H1 (cell line): ENCODE data around the gene NCKAP1. TPM values are rescaled to one million over a fixed set of nuclear protein-coding genes. Genes with fewer than 3 reads are reported as not detected.

Experiments
- CTCF ChIA-PET: fragments of 300-600 bp; sonication (Branson Sonifier 250); formaldehyde crosslinking; loops from one replicate; lab custom pipeline; 2021; ENCODE audit not compliant: partially characterized antibody; lab: Charles Lee
- POLR2A ChIA-PET: fragments of 300-600 bp; sonication (Branson Sonifier 250); formaldehyde crosslinking; loops from one replicate; lab custom pipeline; 2021; ENCODE audit warnings: inconsistent platforms; ENCODE audit not compliant: partially characterized antibody; lab: Charles Lee
- DNase-seq, 2 experiments: peaks; one replicate each; pipeline versions ENCODE4 v3.0.0 to v3.0.0-alpha.2; 2010 to 2022; ENCODE audit warnings: low spot score in 2 of 2, low read depth in 1 of 2, mixed read lengths in 1 of 2
- FAIRE-seq: peaks from 2 replicates; lab custom pipeline; 2011; peaks lifted over from hg19 to GRCh38; lab: Jason Lieb, UNC
- H2AFZ ChIP-seq: 2 replicates; pipeline ENCODE4 v1.8.1; 2012; ENCODE audit warnings: low read length, inconsistent platforms
- H2AK5ac ChIP-seq: 2 replicates; pipeline ENCODE4 v1.6.1; 2013; ENCODE audit warnings: low read depth, low read length
- H2BK120ac ChIP-seq: replicated peaks from 2 replicates; pipeline ENCODE3; 2013; ENCODE audit warnings: low read depth, low read length, inconsistent platforms
- H2BK12ac ChIP-seq: 2 replicates; pipeline ENCODE4 v1.6.1; 2013; ENCODE audit warnings: low read depth, low read length
- H2BK15ac ChIP-seq: 2 replicates; pipeline ENCODE4 v1.6.1; 2013; ENCODE audit warnings: low read length
- H2BK20ac ChIP-seq: 2 replicates; pipeline ENCODE4 v1.6.1; 2013; ENCODE audit warnings: low read length
- H2BK5ac ChIP-seq: 2 replicates; pipeline ENCODE4 v1.6.1; 2013; ENCODE audit warnings: low read depth, low read length
- H3K14ac ChIP-seq: 2 replicates; pipeline ENCODE4 v1.6.1; 2013; ENCODE audit warnings: inconsistent platforms; ENCODE audit not compliant: insufficient read length
- H3K18ac ChIP-seq: 2 replicates; pipeline ENCODE4 v1.6.1; 2013; ENCODE audit warnings: low read length; ENCODE audit errors: extremely low read depth
- H3K23ac ChIP-seq: 2 replicates; pipeline ENCODE4 v1.6.1; 2013; ENCODE audit warnings: inconsistent platforms; ENCODE audit not compliant: insufficient read length
- H3K23me2 ChIP-seq: 2 replicates; pipeline ENCODE4 v1.6.1; 2013; ENCODE audit warnings: low read depth, low read length
- H3K27ac ChIP-seq: 2 replicates; pipeline ENCODE4 v1.6.1; 2011; ENCODE audit warnings: low read depth, low read length, inconsistent platforms
- H3K27me3 ChIP-seq, 4 experiments: replicated peaks in 1 of 4; 1 replicate in 1 of 4; 2 replicates in 3 of 4; pipeline versions ENCODE4 v1.6.1 to v1.8.1; 2011 to 2013; ENCODE audit warnings: low read length in 3 of 4, mild to moderate bottlenecking in 3 of 4, inconsistent platforms in 2 of 4, mixed read lengths in 2 of 4, moderate library complexity in 1 of 4; ENCODE audit not compliant: control insufficient read depth in 3 of 4, insufficient read depth in 3 of 4; ENCODE audit errors: extremely low read depth in 1 of 4
- H3K36me3 ChIP-seq, 4 experiments: 2 replicates each; pipeline versions ENCODE4 v1.6.1 to v1.8.1; 2011 to 2013; ENCODE audit warnings: mild to moderate bottlenecking in 4 of 4, low read length in 3 of 4, moderate library complexity in 2 of 4, control low read depth in 1 of 4, inconsistent platforms in 1 of 4; ENCODE audit not compliant: insufficient read depth in 4 of 4, control insufficient read depth in 2 of 4
- H3K4ac ChIP-seq: replicated peaks from 2 replicates; pipeline ENCODE3; 2013; ENCODE audit warnings: low read length, low read depth, mixed read lengths, inconsistent platforms; ENCODE audit not compliant: insufficient read length
- H3K4me1 ChIP-seq, 4 experiments: replicated peaks in 1 of 4; 1 replicate in 1 of 4; 2 replicates in 3 of 4; pipeline versions ENCODE4 v1.6.1 to v1.8.1; 2011 to 2013; ENCODE audit warnings: low read length in 3 of 4, inconsistent platforms in 2 of 4, mixed read lengths in 1 of 4; ENCODE audit not compliant: insufficient read depth in 4 of 4, control insufficient read depth in 3 of 4
- H3K4me2 ChIP-seq, 2 experiments: 2 replicates each; pipeline versions ENCODE4 v1.6.1 to v1.8.1; 2011 to 2013; ENCODE audit warnings: low read depth in 2 of 2, low read length in 2 of 2, control low read depth in 1 of 2, inconsistent platforms in 1 of 2, mild to moderate bottlenecking in 1 of 2; ENCODE audit not compliant: insufficient read depth in 1 of 2
- H3K4me3 ChIP-seq, 4 experiments: fragments of 200-600, 300-600 bp in 1 of 4; sonication (generic), shearing (Covaris generic), sonication (Bioruptor Twin) in 1 of 4; 2 replicates each; pipeline versions ENCODE4 v1.5.1 to v1.8.1; 2011 to 2016; ENCODE audit warnings: low read length in 4 of 4, low read depth in 3 of 4, control low read depth in 2 of 4, inconsistent platforms in 2 of 4, mild to moderate bottlenecking in 2 of 4, mixed read lengths in 1 of 4, moderate library complexity in 1 of 4; ENCODE audit not compliant: insufficient read depth in 2 of 4; ENCODE audit errors: extremely low read depth in 1 of 4
- H3K56ac ChIP-seq: replicated peaks from 2 replicates; pipeline ENCODE3; 2013; ENCODE audit warnings: low read depth, mild to moderate bottlenecking, mixed read lengths, low read length, inconsistent platforms; ENCODE audit not compliant: insufficient read length
- H3K79me1 ChIP-seq: 2 replicates; pipeline ENCODE4 v1.6.1; 2013; ENCODE audit warnings: low read depth, low read length, control low read depth
- H3K79me2 ChIP-seq, 2 experiments: 2 replicates each; pipeline versions ENCODE4 v1.6.1 to v1.8.1; 2012 to 2013; ENCODE audit warnings: low read length in 2 of 2, mild to moderate bottlenecking in 2 of 2, inconsistent platforms in 1 of 2; ENCODE audit not compliant: insufficient read depth in 2 of 2, control insufficient read depth in 1 of 2
- H3K9ac ChIP-seq, 4 experiments: replicated peaks in 1 of 4; 1 replicate in 1 of 4; 2 replicates in 3 of 4; pipeline versions ENCODE4 v1.6.1 to v1.8.1; 2011 to 2013; ENCODE audit warnings: low read depth in 3 of 4, low read length in 3 of 4, control low read depth in 2 of 4, mild to moderate bottlenecking in 2 of 4, moderate library complexity in 2 of 4, inconsistent platforms in 1 of 4; ENCODE audit errors: extremely low read depth in 1 of 4
- H3K9me3 ChIP-seq, 2 experiments: 2 replicates each; pipeline versions ENCODE4 v1.6.1 to v1.8.1; 2012 to 2013; ENCODE audit warnings: mild to moderate bottlenecking in 2 of 2, moderate library complexity in 2 of 2, control low read depth in 1 of 2, inconsistent platforms in 1 of 2, low read depth in 1 of 2, low read length in 1 of 2, mixed read lengths in 1 of 2; ENCODE audit not compliant: insufficient read depth in 2 of 2
- H4K20me1 ChIP-seq, 2 experiments: replicated peaks in 1 of 2; 2 replicates each; pipeline versions ENCODE3 to v1.8.1; 2011 to 2013; ENCODE audit warnings: inconsistent platforms in 2 of 2, low read length in 2 of 2, mild to moderate bottlenecking in 1 of 2; ENCODE audit not compliant: insufficient read depth in 2 of 2, control insufficient read depth in 1 of 2
- H4K5ac ChIP-seq: 2 replicates; pipeline ENCODE4 v1.6.1; 2013; ENCODE audit warnings: low read length, low read depth, mixed read lengths, inconsistent platforms; ENCODE audit not compliant: insufficient read length
- H4K8ac ChIP-seq: 2 replicates; pipeline ENCODE4 v1.8.0; 2013; ENCODE audit warnings: mild to moderate bottlenecking, moderate library complexity, low read length, inconsistent platforms; ENCODE audit not compliant: insufficient read depth; ENCODE audit errors: extremely low read depth
- H4K91ac ChIP-seq: replicated peaks from 2 replicates; pipeline ENCODE3; 2013; ENCODE audit warnings: low read length, mixed read lengths, inconsistent platforms; ENCODE audit not compliant: insufficient read length
- CEBPB ChIP-seq: IDR thresholded peaks from 2 replicates; pipeline ENCODE4 v1.6.1; 2012; ENCODE audit warnings: low read depth, low read length
- CTBP2 ChIP-seq: IDR thresholded peaks from 2 replicates; pipeline ENCODE4 v1.7.0; 2011; ENCODE audit warnings: borderline replicate concordance, mild to moderate bottlenecking, moderate library complexity, mixed read lengths, low read length; ENCODE audit not compliant: insufficient read depth, insufficient read length
- EGR1 ChIP-seq: IDR thresholded peaks from 2 replicates; pipeline ENCODE4 v1.6.1; 2011; ENCODE audit warnings: low read depth, low read length, borderline replicate concordance
- HDAC6 ChIP-seq: IDR thresholded peaks from one replicate; pipeline ENCODE4 v1.7.1; 2012; ENCODE audit warnings: low read depth, mild to moderate bottlenecking, inconsistent platforms, low read length, moderate library complexity
- MAFK ChIP-seq: IDR thresholded peaks from 2 replicates; pipeline ENCODE4 v1.6.1; 2012; ENCODE audit warnings: low read depth, mild to moderate bottlenecking, improper control_type of control experiment, low read length
- POLR2A ChIP-seq, 2 experiments: IDR thresholded peaks; 1 replicate in 1 of 2; 2 replicates in 1 of 2; pipeline ENCODE4 v1.6.1; 2011; ENCODE audit warnings: low read depth in 2 of 2, low read length in 2 of 2, mild to moderate bottlenecking in 2 of 2; ENCODE audit errors: control extremely low read depth in 1 of 2
- RNF2 ChIP-seq: fragments of 200-900, 300-1000 bp; sonication (generic); IDR thresholded peaks from 2 replicates; pipeline ENCODE4 v1.7.1; 2016; ENCODE audit warnings: borderline replicate concordance, low read depth, mild to moderate bottlenecking, antibody characterized with exemption, low read length; ENCODE audit not compliant: poor library complexity, severe bottlenecking; ENCODE audit errors: missing control alignments
- TAF7 ChIP-seq: optimal IDR thresholded peaks from 2 replicates; pipeline ENCODE3; 2011; ENCODE audit warnings: low read depth, mild to moderate bottlenecking, inconsistent platforms, low read length, moderate library complexity, borderline replicate concordance
- TCF12 ChIP-seq: IDR thresholded peaks from 2 replicates; pipeline ENCODE4 v1.6.1; 2011; ENCODE audit warnings: low read depth, mild to moderate bottlenecking, low read length
- polyA plus RNA-seq, 7 experiments: library from polyadenylated mRNA; depleted of rRNA in 3 of 7; stranded (reverse) in 5 of 7; unstranded in 2 of 7; fragments of >200 nt in 5 of 7; fragments of 200-250 nt in 2 of 7; gene quantifications; 1 replicate in 5 of 7; 2 replicates in 1 of 7; 4 replicates in 1 of 7; pipeline versions ENCODE4 v1.2.1 to v1.2.3, GENCODE V29; 2011 to 2013; ENCODE audit warnings: missing spikeins in 2 of 7, mixed read lengths in 2 of 7
- total RNA-seq: library from RNA; stranded (reverse); fragmentation: NEBNext Ultra II Directional; extraction: Animal tissue kit (Norgen Biotek cat#: 25700); gene quantifications from 2 replicates; pipeline ENCODE4 v1.2.1, GENCODE V29; 2021
- TF ChIP-seq, protein P1 (sequence below): IDR thresholded peaks from 2 replicates; pipeline ENCODE4 v1.6.1; 2011; ENCODE audit warnings: low read length, improper control_type of control experiment

The NCKAP1 gene
- total and polyA plus RNA-seq, 2 of the 8 experiments (the other 6 are each of a cell fraction or from before 2014, with no cell fraction given) = 90.8 to 173 TPM

DNA sequence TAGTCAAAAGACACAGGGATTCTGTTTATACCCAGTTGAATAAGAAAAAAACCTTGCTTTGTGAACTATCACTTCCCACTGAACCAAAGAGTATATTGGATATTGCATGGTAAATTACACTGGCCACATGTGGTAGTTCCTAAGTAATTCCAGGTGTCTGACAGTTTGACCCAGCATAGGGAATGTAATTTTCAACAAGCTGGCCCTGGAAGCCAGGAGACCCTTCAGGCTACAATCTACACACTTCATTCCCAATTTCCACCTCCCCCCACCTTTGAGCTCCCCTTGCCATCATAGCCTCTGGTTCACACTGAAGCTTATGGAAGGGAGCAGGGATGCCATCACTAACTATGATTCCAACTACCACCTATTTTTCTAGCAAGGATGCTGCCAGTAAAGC lies 174.6 kb downstream of the NCKAP1 start:
- peaks cover 2 to 19% (median 12%) of the 10 kb centered on the region in 4 experiments for H3K27me3 ChIP-seq
- H3K56ac ChIP-seq = no peak overlapping the region
- no peak overlapping the region for H2BK5ac ChIP-seq
- H2AFZ ChIP-seq = no peak overlapping the region
- CTCF ChIA-PET = interaction anchor here (1.0 to 4.0 kb wide), 18 partner anchors 8 to 116 kb away, joined by 3 to 19 read pairs (median 7); no protein-coding TSS in a partner anchor
- H4K8ac ChIP-seq = no peak overlapping the region
- H4K91ac ChIP-seq = no peak overlapping the region
- FAIRE-seq = no peak
- H2BK20ac ChIP-seq = no peak overlapping the region
- no peak overlapping the region for H4K5ac ChIP-seq
- no peak overlapping the region for H3K14ac ChIP-seq
- H3K4me1 ChIP-seq = peaks cover 3 to 14% (median 7%) of the 10 kb centered on the region in 4 experiments; a peak in 6 of 7 replicates
- H3K79me1 ChIP-seq = no peaks in the 10 kb centered on the region
- H3K18ac ChIP-seq = no peak overlapping the region
- no peaks in the 10 kb centered on the region for H3K79me2 ChIP-seq
- no peak overlapping the region for H3K9ac ChIP-seq
- no peak overlapping the region for H3K4me3 ChIP-seq
- H3K23me2 ChIP-seq = peaks cover 15% of the 10 kb centered on the region
- H2BK120ac ChIP-seq = no peak overlapping the region
- H3K27ac ChIP-seq = no peak overlapping the region
- no peak for TF ChIP-seq TCF12
- TF ChIP-seq TAF7 = no peak
- TF ChIP-seq MAFK = no peak
- no peak for TF ChIP-seq EGR1
- no peak for TF ChIP-seq RNF2
- TF ChIP-seq CTBP2 = no peak
- no peak for TF ChIP-seq CEBPB
- TF ChIP-seq HDAC6 = no peak
- TF ChIP-seq, protein P1, sequence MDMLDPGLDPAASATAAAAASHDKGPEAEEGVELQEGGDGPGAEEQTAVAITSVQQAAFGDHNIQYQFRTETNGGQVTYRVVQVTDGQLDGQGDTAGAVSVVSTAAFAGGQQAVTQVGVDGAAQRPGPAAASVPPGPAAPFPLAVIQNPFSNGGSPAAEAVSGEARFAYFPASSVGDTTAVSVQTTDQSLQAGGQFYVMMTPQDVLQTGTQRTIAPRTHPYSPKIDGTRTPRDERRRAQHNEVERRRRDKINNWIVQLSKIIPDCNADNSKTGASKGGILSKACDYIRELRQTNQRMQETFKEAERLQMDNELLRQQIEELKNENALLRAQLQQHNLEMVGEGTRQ = no peak
- no peak for TF ChIP-seq POLR2A (IDR thresholded peaks at IDR 0.05; ENCODE audit: control extremely low read depth in 1 of 2, low read depth in 2 of 2, low read length in 2 of 2)
- H3K9me3 ChIP-seq = no peaks in the 10 kb centered on the region
- H2BK15ac ChIP-seq = no peak overlapping the region
- H4K20me1 ChIP-seq = no peaks in the 10 kb centered on the region
- no peak overlapping the region for H2AK5ac ChIP-seq
- H2BK12ac ChIP-seq = no peak overlapping the region
- H3K4me2 ChIP-seq = no peak overlapping the region
- no peak overlapping the region for H3K4ac ChIP-seq
- no peaks in the 10 kb centered on the region for H3K36me3 ChIP-seq
- POLR2A ChIA-PET = no interaction called here
- DNase-seq = no peak
- H3K23ac ChIP-seq = no peak overlapping the region
